Measurements from ENCODE around the gene KIF1A. TPM values are rescaled to one million over a fixed set of nuclear protein-coding genes. Genes with fewer than 3 reads are reported as not detected.

The KIF1A gene
- total RNA-seq (2012; rRNA removed): under 0.01 TPM in 1 of 2 replicates, not detected in the other

- H3K4me2 ChIP-seq (ENCODE audit: low read length): no peak within 1 kb of the TSS
- peaks cover 63% of the 10 kb centered on the region for H3K27me3 ChIP-seq (ENCODE audit: control insufficient read depth, insufficient read depth, low read length)
- no peaks in the 10 kb centered on the region for H3K4me1 ChIP-seq (ENCODE audit: control insufficient read depth, insufficient read depth, low read length)
- H3K9me3 ChIP-seq (replicated peaks; ENCODE audit: low read length): peaks cover 4% of the 10 kb centered on the region
- H3K4me3 ChIP-seq (ENCODE audit: low read length): no peak within 1 kb of the TSS
- no peak within 1 kb of the TSS for H3K9ac ChIP-seq (ENCODE audit: low read depth, low read length)
- H3K36me3 ChIP-seq (ENCODE audit: insufficient read depth, low read length): no peaks in the 10 kb centered on the region
Observed at GRCh38 chr2:240819858-240820606, at the start of gene KIF1A. Gene KIF1A (minus strand): TSS chr2:240820219. CDS start chr2:240797752, 22,467 bp downstream.

GRCh38 chr2:240869109-240869955 is 49.3 kb upstream of the KIF1A start:
- Histone ChIP-seq H3K27me3 (ENCODE audit: control insufficient read depth, insufficient read depth, low read length) (peaks cover 54% of the 10 kb centered on the region), H3K9ac (ENCODE audit: low read depth, low read length) (no peak overlapping the region), H3K4me3 (ENCODE audit: low read length) (no peak overlapping the region), H3K9me3 (replicated peaks; ENCODE audit: low read length) (no peaks in the 10 kb centered on the region), H3K36me3 (ENCODE audit: insufficient read depth, low read length) (no peaks in the 10 kb centered on the region), H3K4me2 (ENCODE audit: low read length) (no peak overlapping the region), H3K4me1 (ENCODE audit: control insufficient read depth, insufficient read depth, low read length) (peaks cover 2% of the 10 kb centered on the region)

- H3K27me3 ChIP-seq (ENCODE audit: control insufficient read depth, insufficient read depth, low read length): peaks cover 62% of the 10 kb centered on the region
- H3K36me3 ChIP-seq (ENCODE audit: insufficient read depth, low read length): no peaks in the 10 kb centered on the region
- no peaks in the 10 kb centered on the region for H3K4me1 ChIP-seq (ENCODE audit: control insufficient read depth, insufficient read depth, low read length)
- H3K4me3 ChIP-seq (ENCODE audit: low read length): no peak within 1 kb of the TSS
- no peaks in the 10 kb centered on the region for H3K9me3 ChIP-seq (replicated peaks; ENCODE audit: low read length)
- no peak within 1 kb of the TSS for H3K4me2 ChIP-seq (ENCODE audit: low read length)
- H3K9ac ChIP-seq (ENCODE audit: low read depth, low read length): no peak within 1 kb of the TSS
Observed at GRCh38 chr2:240868286-240869108, 48.5 kb upstream of the KIF1A start, which contains the start of gene AGXT. Gene AGXT (plus strand): TSS chr2:240868824. CDS start chr2:240868866, 42 bp downstream.

GRCh38 chr2:240865391-240865790 is 45.4 kb upstream of the KIF1A start:
- Histone ChIP-seq H3K27me3 (ENCODE audit: control insufficient read depth, insufficient read depth, low read length) (peaks cover 70% of the 10 kb centered on the region), H3K9me3 (replicated peaks; ENCODE audit: low read length) (no peaks in the 10 kb centered on the region), H3K36me3 (ENCODE audit: insufficient read depth, low read length) (no peaks in the 10 kb centered on the region), H3K4me2 (ENCODE audit: low read length) (no peak overlapping the region), H3K9ac (ENCODE audit: low read depth, low read length) (no peak overlapping the region), H3K4me3 (ENCODE audit: low read length) (no peak overlapping the region), H3K4me1 (ENCODE audit: control insufficient read depth, insufficient read depth, low read length) (no peaks in the 10 kb centered on the region)

GRCh38 chr2:240864475-240864874 is 44.5 kb upstream of the KIF1A start:
- no peak overlapping the region for H3K4me3 ChIP-seq (ENCODE audit: low read length)
- H3K9me3 ChIP-seq (replicated peaks; ENCODE audit: low read length): no peaks in the 10 kb centered on the region
- no peak overlapping the region for H3K9ac ChIP-seq (ENCODE audit: low read depth, low read length)
- H3K4me1 ChIP-seq (ENCODE audit: control insufficient read depth, insufficient read depth, low read length): no peaks in the 10 kb centered on the region
- no peaks in the 10 kb centered on the region for H3K36me3 ChIP-seq (ENCODE audit: insufficient read depth, low read length)
- H3K27me3 ChIP-seq (ENCODE audit: control insufficient read depth, insufficient read depth, low read length): peaks cover 66% of the 10 kb centered on the region
- H3K4me2 ChIP-seq (ENCODE audit: low read length): no peak overlapping the region

- no peaks in the 10 kb centered on the region for H3K4me1 ChIP-seq (ENCODE audit: control insufficient read depth, insufficient read depth, low read length)
- peaks cover 72% of the 10 kb centered on the region for H3K27me3 ChIP-seq (ENCODE audit: control insufficient read depth, insufficient read depth, low read length)
- no peak overlapping the region for H3K9ac ChIP-seq (ENCODE audit: low read depth, low read length)
- no peak overlapping the region for H3K4me2 ChIP-seq (ENCODE audit: low read length)
- H3K4me3 ChIP-seq (ENCODE audit: low read length): no peak overlapping the region
- no peaks in the 10 kb centered on the region for H3K9me3 ChIP-seq (replicated peaks; ENCODE audit: low read length)
- no peaks in the 10 kb centered on the region for H3K36me3 ChIP-seq (ENCODE audit: insufficient read depth, low read length)
Observed at GRCh38 chr2:240861547-240861946, 41.5 kb upstream of the KIF1A start.

GRCh38 chr2:240858871-240859270 is 38.9 kb upstream of the KIF1A start:
- Histone ChIP-seq H3K9ac (ENCODE audit: low read depth, low read length) (no peak overlapping the region), H3K36me3 (ENCODE audit: insufficient read depth, low read length) (no peaks in the 10 kb centered on the region), H3K4me3 (ENCODE audit: low read length) (no peak overlapping the region), H3K4me1 (ENCODE audit: control insufficient read depth, insufficient read depth, low read length) (no peaks in the 10 kb centered on the region), H3K27me3 (ENCODE audit: control insufficient read depth, insufficient read depth, low read length) (peaks cover 53% of the 10 kb centered on the region), H3K4me2 (ENCODE audit: low read length) (no peak overlapping the region), H3K9me3 (replicated peaks; ENCODE audit: low read length) (peaks cover 2% of the 10 kb centered on the region)

GRCh38 chr2:240858321-240858720 is 38.3 kb upstream of the KIF1A start:
- H3K36me3 ChIP-seq (ENCODE audit: insufficient read depth, low read length): no peaks in the 10 kb centered on the region
- peaks cover 48% of the 10 kb centered on the region for H3K27me3 ChIP-seq (ENCODE audit: control insufficient read depth, insufficient read depth, low read length)
- no peak overlapping the region for H3K9ac ChIP-seq (ENCODE audit: low read depth, low read length)

GRCh38 chr2:240857039-240858008 is 37.3 kb upstream of the KIF1A start:
- no peaks in the 10 kb centered on the region for H3K4me1 ChIP-seq (ENCODE audit: control insufficient read depth, insufficient read depth, low read length)
- H3K9ac ChIP-seq (ENCODE audit: low read depth, low read length): no peak overlapping the region
- H3K4me3 ChIP-seq (ENCODE audit: low read length): no peak overlapping the region
- H3K36me3 ChIP-seq (ENCODE audit: insufficient read depth, low read length): no peaks in the 10 kb centered on the region
- H3K4me2 ChIP-seq (ENCODE audit: low read length): no peak overlapping the region
- peaks cover 41% of the 10 kb centered on the region for H3K27me3 ChIP-seq (ENCODE audit: control insufficient read depth, insufficient read depth, low read length)
- peaks cover 2% of the 10 kb centered on the region for H3K9me3 ChIP-seq (replicated peaks; ENCODE audit: low read length)

More at GRCh38 chr2:240858321-240858720, 38.3 kb upstream of the KIF1A start:
- Histone ChIP-seq H3K9me3 (replicated peaks; ENCODE audit: low read length) (peaks cover 2% of the 10 kb centered on the region), H3K4me3 (ENCODE audit: low read length) (no peak overlapping the region), H3K4me1 (ENCODE audit: control insufficient read depth, insufficient read depth, low read length) (no peaks in the 10 kb centered on the region), H3K4me2 (ENCODE audit: low read length) (no peak overlapping the region)

GRCh38 chr2:240856151-240856980 is 36.3 kb upstream of the KIF1A start:
- Histone ChIP-seq H3K4me1 (ENCODE audit: control insufficient read depth, insufficient read depth, low read length) (no peaks in the 10 kb centered on the region), H3K27me3 (ENCODE audit: control insufficient read depth, insufficient read depth, low read length) (peaks cover 41% of the 10 kb centered on the region), H3K36me3 (ENCODE audit: insufficient read depth, low read length) (no peaks in the 10 kb centered on the region), H3K4me2 (ENCODE audit: low read length) (no peak overlapping the region), H3K4me3 (ENCODE audit: low read length) (no peak overlapping the region), H3K9me3 (replicated peaks; ENCODE audit: low read length) (peaks cover 2% of the 10 kb centered on the region), H3K9ac (ENCODE audit: low read depth, low read length) (no peak overlapping the region)

Data from skeletal muscle satellite cell (primary cell).